Putamen (tissue), 1 donor: Measurements from ENCODE around the gene ADAMTS6.
"Not testable (repeated sequence)": the region's sequence is repeated elsewhere in the genome, so short reads cannot be mapped to it uniquely, and the experiment has no call there.

Experiments
- DNase-seq: peaks from one replicate; pipeline ENCODE4 v3.0.0-alpha.2; 2016; ENCODE audit warnings: low spot score

The ADAMTS6 gene

GRCh38 chr5:65197531-65198455, 283.9 kb downstream of the ADAMTS6 start:
- no peak for DNase-seq

- DNase-seq = no peak
Measured at GRCh38 chr5:65194871-65195270, 286.8 kb downstream of the ADAMTS6 start.

- no peak for DNase-seq
Measured at GRCh38 chr5:65192331-65192730, 289.4 kb downstream of the ADAMTS6 start.

- DNase-seq = no peak
Measured at GRCh38 chr5:65191554-65192135, 290.1 kb downstream of the ADAMTS6 start.

GRCh38 chr5:65190328-65191053, 291.2 kb downstream of the ADAMTS6 start:
- DNase-seq = no peak

- no peak for DNase-seq
Measured at GRCh38 chr5:65186646-65187227, 295.0 kb downstream of the ADAMTS6 start.

- DNase-seq = no peak
Measured at GRCh38 chr5:65185468-65185867, 296.3 kb downstream of the ADAMTS6 start.

GRCh38 chr5:65184780-65185179, 296.9 kb downstream of the ADAMTS6 start:
- no peak for DNase-seq

GRCh38 chr5:65174231-65174630, 307.5 kb downstream of the ADAMTS6 start:
- not testable (repeated sequence) for DNase-seq

- no peak for DNase-seq
Measured at GRCh38 chr5:65173130-65173525, 308.6 kb downstream of the ADAMTS6 start.

- no peak for DNase-seq
Measured at GRCh38 chr5:65172486-65173129, 309.1 kb downstream of the ADAMTS6 start.

- DNase-seq = no peak
Measured at GRCh38 chr5:65171645-65172044, 310.1 kb downstream of the ADAMTS6 start.

- no peak for DNase-seq
Measured at GRCh38 chr5:65163698-65164097, 318.0 kb downstream of the ADAMTS6 start.

GRCh38 chr5:65161655-65162054, 320.1 kb downstream of the ADAMTS6 start:
- DNase-seq = no peak

- no peak for DNase-seq
Measured at GRCh38 chr5:65157906-65158603, 323.7 kb downstream of the ADAMTS6 start.

GRCh38 chr5:65156933-65157332, 324.8 kb downstream of the ADAMTS6 start:
- no peak for DNase-seq

- DNase-seq = no peak
Measured at GRCh38 chr5:65152131-65152530, 329.6 kb downstream of the ADAMTS6 start.

- no peak for DNase-seq
Measured at GRCh38 chr5:65151614-65152013, 330.1 kb downstream of the ADAMTS6 start.

GRCh38 chr5:65150599-65151304, 331.0 kb downstream of the ADAMTS6 start:
- no peak for DNase-seq

- DNase-seq = no peak
Measured at GRCh38 chr5:65149827-65150226, 331.9 kb downstream of the ADAMTS6 start.
